Superior temporal gyrus (tissue), 1 donor: ENCODE measurements around the gene ALDH3A1.

Experiments used
- DNase-seq: peaks from one replicate; pipeline ENCODE4 v3.0.0-alpha.2; 2016; ENCODE audit errors: extremely low spot score

The ALDH3A1 gene

DNA sequence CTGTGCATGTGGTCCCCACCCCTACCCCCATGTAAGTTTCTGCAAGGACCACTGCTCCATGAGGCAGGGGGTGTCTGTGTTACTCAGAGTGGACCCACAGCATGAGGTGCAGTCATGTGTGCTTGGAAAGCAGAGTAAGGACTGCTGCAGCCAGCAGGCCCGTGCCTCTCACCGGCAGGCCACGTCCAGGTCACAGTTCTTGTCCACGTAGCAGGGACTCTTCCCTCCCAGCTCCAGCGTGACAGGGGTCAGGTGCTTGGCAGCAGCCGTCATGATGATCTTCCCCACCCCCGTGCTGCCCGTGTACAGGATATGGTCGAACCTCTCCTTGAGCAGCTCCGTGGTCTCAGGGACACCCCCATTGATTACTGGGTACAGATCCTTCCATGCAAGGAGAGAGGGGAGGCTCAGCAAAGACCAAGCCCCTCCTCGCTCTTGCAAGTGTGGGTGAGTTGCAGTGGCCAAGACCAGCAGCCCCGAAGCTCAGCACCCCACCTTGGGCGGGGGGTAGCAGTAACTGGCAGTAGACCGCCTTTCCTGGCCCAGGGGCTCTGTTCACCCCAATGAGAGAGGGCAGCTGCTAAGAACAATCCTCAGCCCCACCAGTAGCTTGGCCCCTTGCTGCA is 6.2 kb downstream of the ALDH3A1 start:
- DNase-seq = no peak

DNA sequence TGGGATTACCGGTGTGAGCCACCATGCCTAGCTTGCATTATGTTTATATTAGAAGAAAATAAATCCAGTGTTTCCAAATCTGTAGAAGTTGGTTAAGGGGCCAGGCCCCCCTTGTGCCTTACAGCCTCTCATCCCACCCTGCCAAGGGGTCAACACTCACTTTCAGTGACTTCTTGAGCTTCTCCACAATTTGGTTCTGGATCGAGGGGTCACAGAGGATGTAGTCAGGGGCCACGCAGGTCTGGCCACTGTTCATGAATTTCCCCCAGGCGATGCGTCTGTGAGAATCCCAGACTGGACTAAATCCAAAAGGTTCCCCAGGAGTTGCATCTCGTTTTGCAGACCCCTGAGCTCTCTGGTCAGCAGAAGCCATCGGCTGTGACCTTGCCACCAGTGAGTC is 7.2 kb downstream of the ALDH3A1 start:
- no peak for DNase-seq

DNA sequence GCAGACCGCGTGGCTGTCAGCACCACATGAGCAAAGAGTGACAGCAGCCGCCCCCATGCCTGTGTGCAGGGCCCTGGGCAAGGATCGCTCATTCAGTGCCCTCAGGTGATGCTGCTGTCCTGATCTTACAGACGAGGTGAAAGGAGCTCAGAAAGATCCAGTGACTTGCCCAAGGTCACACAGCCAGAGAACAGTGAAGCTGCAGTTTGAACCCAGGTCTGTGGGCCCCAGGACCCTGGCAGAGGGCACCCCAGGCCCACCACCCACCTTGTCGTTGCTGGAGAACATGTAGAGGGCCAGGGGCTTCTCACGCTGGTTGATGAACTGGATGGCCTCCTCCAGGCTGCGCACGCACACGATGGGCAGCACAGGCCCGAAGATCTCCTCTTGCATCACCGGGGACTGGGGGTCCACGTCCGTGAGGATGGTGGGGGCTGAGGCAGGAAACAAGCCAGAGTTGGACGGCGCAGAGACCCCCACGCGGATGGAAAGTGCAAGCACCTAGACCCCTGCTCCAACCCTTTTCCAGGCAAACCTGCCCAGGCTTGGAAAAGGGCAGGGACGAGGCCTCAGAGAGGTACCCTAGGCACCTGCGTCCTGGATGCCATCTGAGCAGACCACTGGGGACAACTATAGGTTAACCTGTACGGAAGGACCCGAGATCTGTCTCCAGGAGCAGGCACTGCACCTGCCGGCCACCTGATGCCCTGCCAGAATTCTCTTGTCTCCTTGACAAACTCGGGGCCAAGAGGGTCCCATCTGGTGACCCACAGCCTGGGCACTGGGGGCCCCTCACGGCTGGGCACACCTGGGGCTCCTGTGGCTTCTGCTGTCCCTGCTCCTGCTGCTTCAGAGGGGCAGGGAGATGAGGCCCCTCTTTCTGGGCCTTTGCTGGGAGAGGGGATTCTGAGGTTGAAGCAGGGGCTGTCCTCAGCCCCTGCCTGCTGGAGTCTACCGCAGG is 8.6 kb downstream of the ALDH3A1 start:
- no peak for DNase-seq

- no peak for DNase-seq
These were observed 9.3 kb downstream of the ALDH3A1 start for GRCh38 chr17:19738757-19739156.

- no peak for DNase-seq
These were observed 10.0 kb downstream of the ALDH3A1 start for GRCh38 chr17:19738073-19738449.

GRCh38 chr17:19737305-19738072 is 10.6 kb downstream of the ALDH3A1 start:
- DNase-seq = no peak

DNA sequence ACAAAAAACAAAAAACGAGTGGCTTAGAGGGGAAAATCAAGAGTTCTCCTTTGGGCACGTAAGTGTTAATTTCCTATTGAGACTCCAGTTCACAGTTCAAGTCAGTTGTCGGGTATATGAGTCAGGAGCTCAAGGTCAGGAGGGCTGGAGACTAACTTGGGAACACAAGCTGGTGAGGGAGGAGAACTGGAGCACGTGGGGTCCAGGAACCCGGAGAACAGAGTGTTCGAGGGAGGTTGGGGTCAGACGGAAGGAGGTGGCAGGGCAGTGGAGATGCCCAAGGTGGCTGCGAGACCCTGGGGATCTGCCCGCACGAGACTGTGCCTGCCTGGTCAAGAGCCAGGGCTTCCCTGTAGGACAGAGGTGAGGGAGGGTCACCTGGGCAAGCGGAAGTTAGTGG is 12.0 kb downstream of the ALDH3A1 start:
- no peak for DNase-seq

- no peak for DNase-seq
These were observed 14.1 kb downstream of the ALDH3A1 start for GRCh38 chr17:19733953-19734526.

DNA sequence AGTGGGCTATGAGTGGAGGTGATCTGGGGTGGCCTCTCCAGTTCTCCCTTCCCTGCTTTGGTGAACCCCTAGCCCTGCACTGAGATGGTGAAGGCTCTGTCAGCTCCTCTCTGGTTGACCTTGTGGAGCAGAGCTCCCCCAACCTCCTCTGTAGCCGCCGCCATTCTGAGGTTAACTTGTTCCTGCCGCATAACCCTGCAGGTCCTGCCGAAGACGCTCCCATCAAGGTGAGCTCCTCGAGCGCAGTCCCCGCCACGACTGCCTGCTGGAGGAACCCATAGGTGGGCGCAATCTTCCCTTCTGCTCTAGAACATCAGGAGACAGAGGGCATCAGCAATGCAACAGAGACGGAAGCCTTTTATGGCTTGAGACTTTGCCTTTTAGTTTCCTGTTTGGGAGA is 16.5 kb downstream of the ALDH3A1 start:
- DNase-seq = no peak

DNA sequence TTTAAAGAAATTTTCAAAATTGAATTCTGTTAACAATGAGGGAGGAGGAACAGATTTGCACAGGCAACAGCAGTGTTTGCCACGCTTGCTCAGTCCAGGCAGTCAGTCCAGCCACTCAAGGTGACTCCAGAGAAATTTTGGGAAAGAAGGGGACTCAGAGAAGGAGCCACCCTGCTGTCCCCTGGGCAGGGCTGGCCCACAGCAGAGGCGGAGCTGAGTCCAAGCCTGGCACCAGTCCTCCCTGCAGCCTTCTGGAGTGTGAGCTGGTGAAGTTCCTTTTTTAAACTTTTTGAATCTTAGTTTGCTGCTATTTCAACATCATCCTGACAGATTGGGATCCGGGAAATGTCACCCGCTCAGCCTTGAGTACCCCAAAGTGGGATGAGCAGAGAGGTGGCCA is 17.3 kb downstream of the ALDH3A1 start:
- DNase-seq = no peak

GRCh38 chr17:19729900-19730299 is 18.2 kb downstream of the ALDH3A1 start:
- DNase-seq = no peak

DNA sequence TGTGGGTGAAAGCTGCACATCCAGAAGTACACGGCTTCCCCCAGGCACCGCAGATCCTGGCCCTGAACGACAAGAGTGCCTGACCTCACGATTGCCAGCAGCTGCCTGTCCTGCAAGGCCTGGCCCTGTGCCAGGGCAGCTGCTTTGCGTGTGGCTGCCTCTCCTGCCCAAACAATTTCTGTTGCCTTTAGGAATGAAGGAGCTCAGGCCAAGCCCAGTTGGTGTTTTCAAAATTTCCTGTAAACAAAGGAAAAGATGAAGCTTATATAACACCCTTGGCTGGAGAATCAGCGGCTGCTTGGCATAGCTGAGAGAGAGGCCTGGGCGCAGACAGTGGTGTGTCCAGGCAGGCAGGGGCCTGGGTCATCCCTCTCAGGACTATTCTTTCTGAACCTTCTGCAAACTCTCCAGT is 20.0 kb downstream of the ALDH3A1 start:
- peak; percentile 87 for DNase-seq

DNA sequence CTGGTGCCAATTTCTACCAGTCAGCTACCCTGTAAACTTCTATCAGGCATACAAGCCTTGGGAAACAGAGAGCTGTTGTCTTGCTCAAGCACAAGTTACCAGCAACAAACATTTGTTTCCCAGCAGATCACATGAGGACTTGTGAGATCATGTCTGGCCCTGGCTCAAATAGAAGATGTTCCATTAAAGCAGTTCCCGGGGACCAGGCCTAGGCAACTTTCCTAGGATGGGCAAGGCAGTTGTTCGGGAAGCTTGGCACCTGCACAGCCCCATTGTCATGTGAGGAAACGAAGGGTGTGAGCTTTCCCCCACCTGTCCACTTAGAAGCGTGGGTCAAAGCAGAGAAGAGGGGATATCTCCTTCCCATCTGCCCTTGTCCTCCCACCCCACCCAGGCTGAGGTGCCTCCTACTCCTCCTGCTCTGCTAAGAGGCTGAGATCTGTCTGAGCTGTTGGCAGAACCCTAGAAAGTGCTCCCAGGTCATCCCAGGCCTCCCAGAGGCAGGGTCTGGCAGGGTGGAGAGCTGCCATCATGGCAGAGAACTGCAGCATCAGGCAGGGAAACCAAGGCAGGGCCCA is 20.5 kb downstream of the ALDH3A1 start:
- peak; percentile 97 for DNase-seq

DNA sequence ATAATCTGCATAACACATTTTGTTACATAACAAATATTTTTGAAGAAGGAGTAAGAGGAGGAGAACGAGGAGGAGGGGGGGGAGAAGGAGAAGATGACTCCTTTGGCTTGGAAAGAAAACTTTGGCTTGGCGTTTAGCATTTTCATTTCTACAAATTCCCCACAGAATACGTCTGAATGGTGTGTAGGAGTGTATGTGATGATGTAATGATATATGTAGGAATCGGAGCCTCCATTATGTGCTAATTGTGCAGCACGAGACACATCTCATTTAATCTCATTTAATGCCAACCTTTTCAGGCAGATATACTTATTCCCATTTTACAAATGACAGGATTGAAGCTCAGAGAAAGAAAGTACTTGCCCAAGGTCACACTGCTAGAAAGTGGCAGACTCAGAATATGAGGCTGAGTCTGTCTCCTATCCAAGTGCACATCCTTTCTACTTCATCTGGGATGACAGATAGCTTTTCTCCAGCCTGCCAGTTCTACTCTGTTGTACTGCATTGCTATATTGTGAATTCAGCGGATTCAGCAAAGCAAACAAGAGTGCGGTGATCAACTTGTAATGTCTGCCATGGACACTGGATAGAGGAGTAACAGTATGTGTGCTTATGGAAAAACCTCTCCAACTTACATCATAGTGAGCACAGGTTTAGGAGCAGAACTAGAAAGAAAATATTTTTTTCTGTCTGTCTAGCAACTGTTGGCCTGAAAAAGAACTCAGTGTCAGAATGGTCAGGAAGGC is 21.3 kb downstream of the ALDH3A1 start:
- peak; percentile 23 for DNase-seq

DNA sequence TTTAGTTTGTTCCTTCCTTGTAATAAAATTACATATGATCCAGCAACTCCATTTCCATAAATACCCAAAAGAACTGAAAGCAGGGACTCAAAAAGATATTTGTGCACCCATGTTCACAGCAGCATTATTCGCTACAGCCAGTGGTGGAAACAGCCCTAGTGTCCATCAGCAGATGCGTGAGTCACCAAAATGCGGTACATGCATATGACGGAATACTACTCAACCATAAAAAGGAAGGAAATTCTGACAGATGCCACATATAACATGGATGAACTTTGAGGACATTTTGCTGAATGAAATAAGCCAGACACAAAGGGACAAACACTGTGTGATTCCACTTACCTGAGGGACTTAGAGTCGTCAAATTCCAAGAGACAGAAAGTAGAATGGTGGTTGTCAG is 22.6 kb downstream of the ALDH3A1 start:
- DNase-seq = no peak

- DNase-seq = peak; percentile 37
These were observed 23.3 kb downstream of the ALDH3A1 start for GRCh38 chr17:19724501-19725420.

- no peak for DNase-seq
These were observed 24.1 kb downstream of the ALDH3A1 start for GRCh38 chr17:19723964-19724363.

DNA sequence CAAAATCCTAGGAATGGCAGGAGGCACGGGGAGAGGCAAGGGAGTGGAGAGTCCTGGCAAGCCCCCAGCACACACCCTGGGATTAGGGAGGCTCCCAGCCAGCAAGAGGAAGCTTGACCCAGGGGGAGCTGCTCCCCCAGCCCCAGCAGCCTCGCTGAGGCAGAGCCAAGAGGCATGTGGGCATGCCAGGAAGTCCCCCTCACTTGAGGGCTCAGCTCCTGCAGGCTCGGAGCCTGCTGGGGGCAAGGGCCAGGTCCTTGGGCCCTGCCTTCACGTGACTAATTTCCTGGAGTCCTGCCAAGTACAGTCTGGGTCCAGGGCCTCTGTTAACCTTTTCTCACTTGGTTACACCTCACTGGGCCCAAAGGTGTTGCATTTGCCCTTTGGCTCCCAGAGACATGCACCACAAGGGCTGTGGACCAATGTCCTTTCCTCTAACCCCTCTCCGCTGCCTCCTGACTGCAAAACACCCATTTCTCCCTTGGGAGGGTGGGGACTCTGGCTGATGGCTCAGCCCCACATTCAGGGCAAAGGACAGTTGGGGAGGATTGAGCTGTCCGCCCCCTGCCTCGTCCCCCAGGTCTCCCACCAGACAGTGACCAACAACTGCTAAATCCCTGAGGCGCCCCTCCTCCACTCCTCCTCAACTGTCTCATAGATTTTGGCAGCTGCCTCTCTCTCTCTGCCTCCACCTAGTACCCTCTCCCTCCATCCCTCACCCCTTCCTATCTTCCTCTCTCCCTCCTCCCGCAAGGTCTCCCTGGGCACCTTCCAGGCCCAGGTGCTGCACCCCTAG is 27.3 kb downstream of the ALDH3A1 start:
- DNase-seq = no peak

DNA sequence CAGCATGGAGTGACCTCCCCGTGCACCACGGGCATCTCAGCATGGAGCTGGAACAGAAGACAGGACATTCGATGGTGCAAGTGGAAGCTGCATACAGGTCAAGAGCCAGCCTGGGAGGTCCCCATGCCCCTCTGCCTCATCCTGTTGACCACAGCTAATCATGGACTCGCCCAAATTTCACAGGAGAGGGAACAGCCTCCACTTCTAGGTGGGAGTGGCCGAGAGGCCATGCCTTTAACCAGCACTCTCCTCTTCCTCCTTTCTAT is 28.0 kb downstream of the ALDH3A1 start:
- DNase-seq = no peak
